Naive thymus-derived CD4-positive, alpha-beta T cell (primary cell): ENCODE data around the gene TEKT5. TPM values are rescaled to one million over a fixed set of nuclear protein-coding genes. Genes with fewer than 3 reads are reported as not detected.
"Not testable (repeated sequence)": the region's sequence is repeated elsewhere in the genome, so short reads cannot be mapped to it uniquely, and the experiment has no call there.

Experiments
- ATAC-seq: fragments of 150-1000 bp; cut with Tn5 transposase; 2 replicates; pipeline ENCODE4 v1.10.0; 2021; ENCODE audit warnings: mild to moderate bottlenecking, moderate library complexity
- CTCF ChIA-PET: fragments of 350-600 bp; sonication (Branson Sonifier 250); formaldehyde crosslinking; loops from one replicate; lab custom pipeline; 2021; ENCODE audit warnings: antibody characterized with exemption; lab: Charles Lee
- POLR2A ChIA-PET: fragments of 350-600 bp; sonication (Branson Sonifier 250); formaldehyde crosslinking; loops from one replicate; lab custom pipeline; 2021; ENCODE audit warnings: antibody characterized with exemption, inconsistent platforms; lab: Charles Lee
- DNase-seq, 9 donors: peaks; one replicate each; pipeline versions ENCODE4 v3.0.0 to v3.0.0-alpha.2; 2020 to 2022; ENCODE audit warnings: mixed read lengths in 1 of 9
- H3K27ac ChIP-seq: one replicate; pipeline ENCODE4 v1.7.0; 2013; ENCODE audit warnings: mild to moderate bottlenecking, low read depth, low read length, moderate library complexity
- H3K27me3 ChIP-seq, 2 donors: one replicate each; pipeline ENCODE4 v1.7.0; 2013; ENCODE audit warnings: low read length in 2 of 2, mild to moderate bottlenecking in 2 of 2, moderate library complexity in 2 of 2; ENCODE audit not compliant: control insufficient read depth in 2 of 2, insufficient read depth in 2 of 2
- H3K36me3 ChIP-seq, 3 experiments: 1 replicate in 2 of 3; 2 replicates in 1 of 3; pipeline ENCODE4 v1.7.0; 2013; ENCODE audit warnings: low read length in 3 of 3, mild to moderate bottlenecking in 3 of 3, moderate library complexity in 1 of 3; ENCODE audit not compliant: insufficient read depth in 3 of 3, control insufficient read depth in 2 of 3
- H3K4me1 ChIP-seq, 2 donors: one replicate each; pipeline ENCODE4 v1.7.0; 2013; ENCODE audit warnings: low read length in 2 of 2, mild to moderate bottlenecking in 2 of 2, moderate library complexity in 1 of 2; ENCODE audit not compliant: control insufficient read depth in 2 of 2, insufficient read depth in 2 of 2
- H3K4me3 ChIP-seq: 2 replicates; pipeline ENCODE4 v1.7.0; 2013; ENCODE audit warnings: mild to moderate bottlenecking, low read length
- H3K9me3 ChIP-seq, 3 experiments: 1 replicate in 2 of 3; 2 replicates in 1 of 3; pipeline ENCODE4 v1.7.0; 2013; ENCODE audit warnings: low read length in 3 of 3; ENCODE audit not compliant: control insufficient read depth in 2 of 3
- H3K27ac Mint-ChIP-seq, 9 donors: one replicate each; pipeline ENCODE4 v1.8.0; 2020 to 2022; ENCODE audit warnings: mixed read lengths in 9 of 9, mild to moderate bottlenecking in 8 of 9, moderate library complexity in 5 of 9, inconsistent platforms in 2 of 9
- H3K27me3 Mint-ChIP-seq, 5 donors: one replicate each; pipeline ENCODE4 v1.8.0; 2021 to 2022; ENCODE audit warnings: mixed read lengths in 5 of 5, mild to moderate bottlenecking in 1 of 5
- H3K36me3 Mint-ChIP-seq, 5 donors: one replicate each; pipeline ENCODE4 v1.8.0; 2020 to 2022; ENCODE audit warnings: mixed read lengths in 5 of 5, mild to moderate bottlenecking in 3 of 5, inconsistent platforms in 1 of 5
- H3K4me1 Mint-ChIP-seq, 7 donors: one replicate each; pipeline ENCODE4 v1.8.0; 2020 to 2022; ENCODE audit warnings: mixed read lengths in 7 of 7, mild to moderate bottlenecking in 3 of 7, inconsistent platforms in 1 of 7
- H3K4me3 Mint-ChIP-seq, 10 donors: one replicate each; pipeline ENCODE4 v1.8.0; 2020 to 2022; ENCODE audit warnings: mild to moderate bottlenecking in 10 of 10, mixed read lengths in 10 of 10, moderate library complexity in 6 of 10, inconsistent platforms in 2 of 10
- H3K9me3 Mint-ChIP-seq, 11 donors: one replicate each; pipeline ENCODE4 v1.8.0; 2020 to 2022; ENCODE audit warnings: mixed read lengths in 11 of 11, mild to moderate bottlenecking in 4 of 11, inconsistent platforms in 1 of 11, moderate library complexity in 1 of 11
- intact Hi-C, 2 donors: fragments of 100-400 bp; cut with micrococcal nuclease; formaldehyde crosslinking; loops; one replicate each; pipeline ENCODE4 v1.15.1; 2023
- polyA plus RNA-seq, 2 donors: library from polyadenylated mRNA; unstranded; fragments of 300-500 nt; fragmentation: Illumina TruSeq; gene quantifications; one replicate each; pipeline ENCODE4 v1.2.3, GENCODE V29; 2021
- total RNA-seq, 6 experiments: library from RNA in 5 of 6; stranded (reverse) in 5 of 6; gene quantifications; 1 replicate in 5 of 6; 2 replicates in 1 of 6; pipeline ENCODE4 v1.2.3 and lab custom pipeline; 2021 to 2026

TEKT5 gene
- total and polyA plus RNA-seq, 7 experiments from 2014 or later: 0.68 TPM; not detected in 6

DNA sequence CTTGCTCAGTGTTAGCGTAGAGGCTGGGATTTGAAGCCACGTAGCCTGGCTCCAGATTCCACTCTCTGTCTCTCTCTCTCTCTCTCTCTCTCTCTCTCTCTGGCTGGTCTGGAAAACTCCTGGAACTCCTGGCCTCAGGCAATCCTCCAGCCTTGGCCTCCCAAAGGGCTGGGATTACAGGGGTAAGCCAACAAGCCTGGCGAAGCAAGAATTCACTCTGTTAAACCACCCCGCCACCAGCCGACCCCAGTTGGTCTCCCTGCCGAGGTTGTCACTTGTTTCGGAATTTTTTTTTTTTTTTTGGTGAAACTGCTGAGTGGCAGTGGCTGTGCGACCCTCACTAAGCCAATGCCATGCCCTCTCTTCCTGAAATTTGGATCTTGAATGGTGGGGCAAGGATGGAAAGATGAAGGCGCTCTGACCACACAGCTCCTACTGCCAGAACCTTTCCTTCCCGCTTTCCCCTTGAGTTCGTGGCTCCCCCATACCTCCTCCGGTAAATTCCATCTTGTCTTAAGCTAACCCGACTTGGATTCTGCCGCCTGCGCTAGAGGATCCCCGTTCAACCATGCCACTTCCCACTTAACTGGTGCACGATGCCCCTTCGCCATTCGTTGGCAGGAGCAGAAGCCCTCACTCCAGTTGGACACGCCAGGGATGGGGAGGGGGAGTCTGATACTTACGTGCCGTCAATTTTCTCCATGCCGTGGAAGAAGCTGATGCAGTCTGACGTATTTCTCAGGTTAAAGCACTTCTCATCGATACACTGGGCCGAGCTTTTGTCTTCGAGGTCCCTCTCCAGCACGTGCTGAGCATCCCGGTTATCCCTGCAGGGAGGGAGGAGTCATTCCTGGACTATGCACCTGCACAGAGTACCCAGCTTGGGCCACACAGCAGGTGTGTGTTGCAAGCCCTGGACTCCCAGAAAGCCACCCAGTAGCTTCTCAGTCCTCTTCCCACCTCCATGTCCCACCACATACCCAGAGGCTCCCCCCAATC lies 13.1 kb downstream of the TEKT5 start:
- ATAC-seq: no peak
- Histone ChIP-seq H3K27me3 (no peaks in the 10 kb centered on the region), H3K9me3 (no peaks in the 10 kb centered on the region), H3K4me1 (no peaks in the 10 kb centered on the region), H3K36me3 (no peaks in the 10 kb centered on the region), H3K4me3 (no peak overlapping the region), H3K27ac (no peak overlapping the region)
- no peaks in the 10 kb centered on the region for H3K9me3 Mint-ChIP-seq
- DNase-seq: no peak
- intact Hi-C loops: no loop called here
- peak overlapping the region in 1 of 9 donors; percentile 62 for H3K27ac Mint-ChIP-seq
- no peaks in the 10 kb centered on the region for H3K36me3 Mint-ChIP-seq
- H3K27me3 Mint-ChIP-seq: peaks cover 0 to 23% (median 4%) of the 10 kb centered on the region in 5 donors
- no peak overlapping the region for H3K4me3 Mint-ChIP-seq
- H3K4me1 Mint-ChIP-seq: peaks cover 0 to 2% (median 0%) of the 10 kb centered on the region in 7 donors
- ChIA-PET POLR2A (no interaction called here), CTCF (no interaction called here)

DNA sequence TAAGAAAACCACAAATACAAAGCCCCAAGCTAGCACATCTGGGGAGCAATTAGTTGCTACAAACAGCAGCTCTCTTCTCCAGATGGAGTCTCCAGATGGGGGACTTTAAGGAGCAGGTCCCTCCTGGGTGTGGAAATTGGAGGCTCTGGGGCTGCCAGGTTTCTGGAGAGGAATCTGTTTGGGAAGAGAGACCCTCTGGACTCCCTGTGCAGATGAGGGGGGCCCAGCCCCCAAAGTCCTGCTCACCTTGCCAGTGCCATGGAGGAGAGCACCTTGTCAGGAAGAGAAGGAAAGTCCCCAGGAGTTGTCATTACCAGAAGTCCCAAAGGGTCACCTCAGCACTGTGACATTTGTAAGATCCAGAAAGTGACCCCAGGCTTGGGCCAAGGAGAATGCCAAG lies 14.8 kb downstream of the TEKT5 start:
- no peak for ATAC-seq
- DNase-seq: no peak
- H3K9me3 ChIP-seq: no peaks in the 10 kb centered on the region
- Mint-ChIP-seq H3K36me3 (no peaks in the 10 kb centered on the region), H3K4me3 (no peak overlapping the region), H3K27ac (no peak overlapping the region), H3K4me1 (peaks cover 0 to 2% (median 0%) of the 10 kb centered on the region in 7 donors), H3K27me3 (peaks cover 0 to 13% (median 2%) of the 10 kb centered on the region in 5 donors), H3K9me3 (no peaks in the 10 kb centered on the region)
- no peaks in the 10 kb centered on the region for H3K4me1 ChIP-seq
- no peaks in the 10 kb centered on the region for H3K36me3 ChIP-seq
- no peak overlapping the region for H3K27ac ChIP-seq
- H3K4me3 ChIP-seq: no peak overlapping the region
- ChIA-PET CTCF (no interaction called here), POLR2A (no interaction called here)
- H3K27me3 ChIP-seq: no peaks in the 10 kb centered on the region
- intact Hi-C loops: no loop called here

DNA sequence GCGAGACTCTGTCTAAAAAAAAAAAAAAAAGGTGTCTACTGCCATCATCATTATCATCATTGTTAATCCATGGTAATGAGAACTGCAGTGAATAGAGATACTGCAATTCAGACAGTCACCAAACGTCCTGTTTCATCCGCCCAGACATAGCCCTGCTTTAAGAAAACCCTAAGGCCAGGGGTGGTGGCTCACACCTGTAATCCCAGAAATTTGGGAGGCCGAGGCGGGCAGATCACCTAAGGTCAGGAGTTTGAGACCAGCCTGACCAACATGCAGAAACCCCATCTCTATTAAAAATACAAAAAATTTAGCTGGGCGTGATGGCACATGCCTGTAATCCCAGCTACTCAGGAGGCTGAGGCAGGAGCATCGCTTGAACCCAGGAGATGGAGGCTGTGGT lies 15.3 kb downstream of the TEKT5 start:
- CTCF ChIA-PET, H3K36me3 Mint-ChIP-seq, POLR2A ChIA-PET, H3K4me1 ChIP-seq, DNase-seq, H3K4me3 Mint-ChIP-seq, H3K9me3 Mint-ChIP-seq, H3K9me3 ChIP-seq, H3K36me3 ChIP-seq, H3K27me3 ChIP-seq, ATAC-seq, H3K4me3 ChIP-seq, H3K27ac ChIP-seq, intact Hi-C loops, H3K4me1 Mint-ChIP-seq, H3K27ac Mint-ChIP-seq: not testable (repeated sequence)
- peaks cover 0 to 13% (median 2%) of the 10 kb centered on the region in 5 donors for H3K27me3 Mint-ChIP-seq

DNA sequence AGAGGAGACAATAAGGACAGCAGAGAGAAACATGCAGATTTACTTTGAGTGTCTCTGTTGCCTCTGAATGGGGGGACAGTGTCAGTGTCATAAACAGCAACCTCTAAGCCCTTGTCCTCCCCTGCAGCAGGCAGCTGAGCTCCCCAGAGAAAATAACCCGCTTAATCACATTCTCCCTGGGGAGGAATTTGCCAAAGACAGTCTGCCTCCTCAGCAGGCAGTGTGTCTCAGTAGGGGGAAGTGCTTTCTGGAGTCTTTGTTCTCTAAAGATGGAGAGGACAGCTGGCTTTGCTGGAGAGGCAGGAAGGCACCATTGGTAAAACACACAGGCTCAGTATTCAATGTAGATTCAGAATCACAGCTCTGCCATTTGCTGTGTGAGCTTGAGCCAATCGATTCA lies 16.1 kb downstream of the TEKT5 start:
- Histone ChIP-seq H3K9me3 (no peaks in the 10 kb centered on the region), H3K4me1 (no peaks in the 10 kb centered on the region), H3K27ac (no peak overlapping the region), H3K36me3 (no peaks in the 10 kb centered on the region), H3K4me3 (no peak overlapping the region), H3K27me3 (no peaks in the 10 kb centered on the region)
- intact Hi-C loops: no loop called here
- H3K36me3 Mint-ChIP-seq: no peaks in the 10 kb centered on the region
- no peak for ATAC-seq
- peaks cover 0 to 17% (median 2%) of the 10 kb centered on the region in 5 donors for H3K27me3 Mint-ChIP-seq
- no peak overlapping the region for H3K27ac Mint-ChIP-seq
- H3K4me3 Mint-ChIP-seq: no peak overlapping the region
- POLR2A ChIA-PET: no interaction called here
- CTCF ChIA-PET: no interaction called here
- DNase-seq: no peak
- no peaks in the 10 kb centered on the region for H3K9me3 Mint-ChIP-seq
- H3K4me1 Mint-ChIP-seq: peaks cover 0 to 4% (median 0%) of the 10 kb centered on the region in 7 donors

DNA sequence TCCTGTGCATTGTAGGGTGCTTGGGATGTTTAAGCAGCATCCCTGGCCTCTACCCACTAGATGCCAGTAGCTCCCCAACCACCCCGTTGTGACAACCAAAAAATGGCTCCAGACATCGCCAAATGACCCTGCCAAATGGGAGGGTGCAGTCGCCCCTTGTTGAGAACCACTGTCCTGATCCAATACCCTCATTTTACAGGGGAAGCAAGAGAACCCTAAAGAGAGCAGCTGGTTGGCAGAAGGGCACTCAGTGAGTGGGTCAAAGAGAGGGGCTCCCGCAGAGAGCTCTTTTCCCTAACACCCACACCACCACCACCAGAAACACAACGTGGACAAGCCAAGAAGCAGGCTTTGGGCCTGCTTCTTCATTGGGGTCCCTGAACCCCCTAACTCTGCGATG lies 18.4 kb downstream of the TEKT5 start:
- H3K9me3 ChIP-seq: no peaks in the 10 kb centered on the region
- peaks cover 0 to 30% (median 0%) of the 10 kb centered on the region in 5 donors for H3K27me3 Mint-ChIP-seq
- no peaks in the 10 kb centered on the region for H3K4me1 ChIP-seq
- H3K36me3 ChIP-seq: no peaks in the 10 kb centered on the region
- no peaks in the 10 kb centered on the region for H3K36me3 Mint-ChIP-seq
- ATAC-seq: no peak
- intact Hi-C loops: no loop called here
- ChIA-PET CTCF (no interaction called here), POLR2A (no interaction called here)
- no peak overlapping the region for H3K4me3 Mint-ChIP-seq
- H3K4me1 Mint-ChIP-seq: peaks cover 0 to 5% (median 0%) of the 10 kb centered on the region in 7 donors
- no peaks in the 10 kb centered on the region for H3K27me3 ChIP-seq
- H3K9me3 Mint-ChIP-seq: no peaks in the 10 kb centered on the region
- no peak for DNase-seq
- no peak overlapping the region for H3K27ac Mint-ChIP-seq
- H3K27ac ChIP-seq: no peak overlapping the region
- H3K4me3 ChIP-seq: no peak overlapping the region

DNA sequence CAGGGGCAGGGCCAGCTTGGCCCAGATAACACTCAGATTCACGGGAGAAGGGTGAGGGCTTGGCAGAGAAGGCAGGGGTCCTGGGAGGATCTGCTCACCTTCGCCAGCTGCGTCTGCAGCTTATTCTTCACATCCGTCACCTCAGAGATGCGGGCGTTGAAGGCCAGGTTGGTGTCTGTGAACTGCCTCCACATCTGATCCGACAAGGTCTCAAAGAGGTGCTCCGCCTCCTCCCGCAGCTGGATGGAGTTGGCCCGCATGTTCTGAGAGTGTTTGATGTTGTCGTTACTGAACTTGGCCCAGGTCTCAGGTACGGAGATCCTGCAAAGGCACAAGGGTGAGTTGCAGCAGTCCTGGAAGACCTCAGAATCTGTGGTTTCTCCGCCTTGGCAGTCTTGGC lies 18.9 kb downstream of the TEKT5 start:
- CTCF ChIA-PET: no interaction called here
- ATAC-seq: no peak
- Histone ChIP-seq H3K4me3 (no peak overlapping the region), H3K4me1 (no peaks in the 10 kb centered on the region), H3K27ac (no peak overlapping the region), H3K36me3 (no peaks in the 10 kb centered on the region), H3K9me3 (no peaks in the 10 kb centered on the region), H3K27me3 (no peaks in the 10 kb centered on the region)
- DNase-seq: no peak
- H3K9me3 Mint-ChIP-seq: no peaks in the 10 kb centered on the region
- H3K27ac Mint-ChIP-seq: no peak overlapping the region
- peaks cover 0 to 5% (median 0%) of the 10 kb centered on the region in 7 donors for H3K4me1 Mint-ChIP-seq
- intact Hi-C loops: no loop called here
- peaks cover 0 to 30% (median 0%) of the 10 kb centered on the region in 5 donors for H3K27me3 Mint-ChIP-seq
- H3K36me3 Mint-ChIP-seq: no peaks in the 10 kb centered on the region
- POLR2A ChIA-PET: no interaction called here
- no peak overlapping the region for H3K4me3 Mint-ChIP-seq

DNA sequence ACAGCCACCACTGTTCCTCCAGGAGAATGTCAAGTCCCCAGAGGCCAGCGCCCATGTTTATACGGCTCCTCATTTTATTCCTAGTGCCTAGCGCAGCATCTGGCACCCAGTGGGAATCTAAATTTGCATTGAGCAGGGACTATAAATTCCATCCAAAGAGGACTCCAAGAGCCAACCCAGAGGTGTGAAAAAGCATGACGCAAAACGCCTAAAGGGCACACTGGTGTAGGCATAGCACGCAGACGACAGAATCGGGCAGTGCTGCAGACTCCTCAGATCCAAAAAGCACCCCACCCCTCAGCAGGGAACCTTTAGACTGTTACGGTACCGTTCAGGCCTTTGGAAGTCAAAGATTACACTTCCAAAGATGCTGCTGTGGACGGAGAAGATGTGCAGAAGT lies 19.5 kb downstream of the TEKT5 start:
- H3K9me3 ChIP-seq: no peaks in the 10 kb centered on the region
- ATAC-seq: no peak
- no peaks in the 10 kb centered on the region for H3K36me3 Mint-ChIP-seq

More for the DNA sequence above, 19.5 kb downstream of the TEKT5 start:
- Mint-ChIP-seq H3K27me3 (peaks cover 0 to 30% (median 0%) of the 10 kb centered on the region in 5 donors), H3K4me3 (no peak overlapping the region), H3K9me3 (no peaks in the 10 kb centered on the region), H3K27ac (no peak overlapping the region), H3K4me1 (peaks cover 0 to 5% (median 0%) of the 10 kb centered on the region in 7 donors)
- no peak for DNase-seq
- CTCF ChIA-PET: no interaction called here
- no peak overlapping the region for H3K4me3 ChIP-seq
- POLR2A ChIA-PET: no interaction called here
- H3K36me3 ChIP-seq: no peaks in the 10 kb centered on the region
- H3K27me3 ChIP-seq: no peaks in the 10 kb centered on the region
- H3K27ac ChIP-seq: no peak overlapping the region
- no peaks in the 10 kb centered on the region for H3K4me1 ChIP-seq
- intact Hi-C loops: no loop called here
